Non-pigmented ciliary epithelial cell (primary cell): ENCODE results near the gene XKR8.
"Not testable (repeated sequence)": the region's sequence is repeated elsewhere in the genome, so short reads cannot be mapped to it uniquely, and the experiment has no call there.

Experiments used
- DNase-seq: peaks from one replicate; pipeline ENCODE4 v3.0.0-alpha.2; 2010; ENCODE audit warnings: low read depth

XKR8 gene

DNA sequence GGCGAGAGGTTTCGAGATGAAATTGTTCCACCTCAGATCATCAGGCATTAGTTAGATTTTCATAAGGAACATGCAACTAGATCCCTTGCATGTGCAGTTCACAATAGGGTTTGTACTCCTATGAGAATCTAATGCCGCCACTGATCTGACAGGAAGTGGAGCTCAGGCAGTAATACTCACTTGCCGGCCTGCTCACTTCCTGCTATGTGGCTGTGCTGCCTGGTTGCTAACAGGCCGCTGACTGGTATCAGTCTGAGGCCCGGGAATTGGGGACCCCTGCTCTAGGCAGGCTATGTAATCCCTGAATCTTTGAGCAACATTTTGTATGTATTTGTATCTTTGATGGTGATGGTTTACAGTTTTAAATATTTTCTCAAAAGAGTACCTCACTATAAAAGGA lies 32.5 kb downstream of the XKR8 start:
- DNase-seq = no peak

DNA sequence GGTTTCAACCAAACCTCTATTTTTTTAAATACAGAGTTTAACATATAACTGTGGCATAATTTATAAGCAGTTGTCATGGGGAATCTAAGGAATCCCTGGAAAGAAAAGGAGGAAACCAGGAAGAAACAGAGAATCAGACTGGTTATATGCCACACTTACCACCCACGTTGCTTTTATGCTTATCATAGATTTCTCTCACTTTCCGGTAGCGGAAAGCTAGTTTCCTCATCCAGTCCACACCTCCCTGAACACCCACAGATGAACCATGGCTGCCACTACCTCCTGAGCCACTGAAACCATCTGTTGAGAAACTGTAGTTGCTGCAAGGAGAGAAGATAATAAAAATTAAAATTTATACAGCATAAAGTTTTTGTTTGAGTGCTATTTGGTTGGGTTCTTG lies 33.5 kb downstream of the XKR8 start:
- DNase-seq = no peak

DNA sequence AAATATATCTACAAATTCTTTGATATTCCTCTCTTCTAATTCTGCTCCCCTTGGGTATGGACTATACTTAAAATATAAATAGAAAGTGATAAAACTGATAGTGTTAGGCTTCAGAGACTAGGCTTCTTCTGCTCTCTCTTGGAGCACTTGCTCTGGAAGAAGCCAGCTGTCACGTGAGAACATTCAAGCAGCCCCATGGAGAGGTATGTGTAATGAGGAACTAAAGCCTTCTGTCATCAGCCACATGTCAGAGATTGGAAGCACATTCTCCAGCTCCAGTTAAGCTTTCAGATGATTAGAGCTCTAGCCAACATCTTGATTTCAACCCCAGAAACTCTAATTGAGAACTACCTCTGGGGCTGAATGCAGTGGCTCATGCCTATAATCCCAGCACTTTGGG lies 34.3 kb downstream of the XKR8 start:
- no peak for DNase-seq

DNA sequence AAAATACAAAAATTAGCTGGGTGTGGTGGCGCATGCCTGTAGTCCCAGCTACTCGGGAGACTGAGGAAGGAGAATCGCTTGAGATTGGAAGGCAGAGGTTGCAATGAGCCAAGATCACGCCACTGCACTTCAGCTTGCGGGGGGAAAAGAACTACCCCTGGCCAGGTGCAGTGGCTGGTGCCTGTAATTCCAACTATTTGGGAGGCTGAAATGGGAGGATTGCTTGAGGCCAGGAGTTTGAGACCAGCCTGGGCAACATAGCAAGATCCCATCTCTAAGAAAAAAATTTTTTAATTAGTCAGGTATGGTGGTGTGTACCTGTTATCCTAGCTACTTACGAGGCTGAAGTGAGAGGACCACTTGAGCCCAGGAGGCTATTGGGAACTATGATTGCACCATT lies 34.8 kb downstream of the XKR8 start:
- DNase-seq = not testable (repeated sequence)

DNA sequence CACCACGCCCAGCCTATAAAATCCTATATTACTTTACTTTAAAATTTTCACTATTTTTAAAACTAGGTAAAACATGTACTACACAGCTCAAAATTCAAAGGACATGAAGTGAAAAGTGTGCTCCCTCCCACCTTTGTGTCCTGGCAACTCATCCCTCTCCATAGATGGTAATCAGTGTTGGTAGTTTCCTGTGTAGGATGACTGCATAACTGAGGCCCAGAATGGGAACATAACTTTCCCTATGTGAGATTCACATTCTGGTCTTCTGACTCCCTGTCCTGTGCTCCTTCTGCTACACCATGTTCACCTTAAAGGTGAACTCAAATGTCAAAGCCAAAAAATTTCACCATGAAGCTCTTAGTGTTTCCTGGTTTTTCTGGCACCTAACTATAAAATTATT lies 39.3 kb downstream of the XKR8 start:
- no peak for DNase-seq

DNA sequence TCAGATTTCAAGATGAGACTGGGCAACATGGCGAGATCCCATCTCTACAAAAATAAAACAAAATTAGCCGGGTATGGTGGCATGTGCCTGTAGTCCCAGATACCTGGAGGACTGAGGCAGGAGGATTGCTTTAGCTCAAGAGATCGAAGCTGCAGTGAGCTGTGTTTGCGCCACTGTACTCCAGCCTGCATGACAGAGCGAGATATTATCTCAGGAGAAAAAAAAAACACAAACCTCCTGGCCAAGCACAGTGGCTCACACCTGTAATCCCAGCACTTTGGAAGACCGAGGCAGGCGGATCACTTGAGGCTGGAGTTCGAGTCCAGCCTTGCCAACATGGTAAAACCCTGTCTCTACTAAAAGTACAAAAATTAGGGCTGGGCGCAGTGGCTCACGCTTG lies 42.8 kb downstream of the XKR8 start:
- DNase-seq = no peak

DNA sequence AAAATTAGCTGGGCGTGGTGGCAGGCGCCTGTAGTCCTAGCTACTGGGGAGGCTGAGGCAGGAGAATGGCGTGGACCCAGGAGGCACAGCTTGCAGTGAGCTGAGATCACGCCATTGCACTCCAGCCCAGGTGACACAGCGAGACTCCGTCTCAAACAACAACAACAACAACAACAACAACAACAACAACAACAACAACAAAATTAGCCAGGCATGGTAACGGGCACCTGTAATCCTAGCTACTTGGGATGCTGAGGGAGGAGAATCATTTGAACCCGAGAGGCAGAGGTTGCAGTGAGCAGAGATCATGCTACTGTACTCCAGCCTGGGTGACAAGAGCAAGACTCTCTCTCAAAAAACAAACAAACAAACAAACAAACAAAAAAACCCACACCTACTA lies 43.3 kb downstream of the XKR8 start:
- not testable (repeated sequence) for DNase-seq

DNA sequence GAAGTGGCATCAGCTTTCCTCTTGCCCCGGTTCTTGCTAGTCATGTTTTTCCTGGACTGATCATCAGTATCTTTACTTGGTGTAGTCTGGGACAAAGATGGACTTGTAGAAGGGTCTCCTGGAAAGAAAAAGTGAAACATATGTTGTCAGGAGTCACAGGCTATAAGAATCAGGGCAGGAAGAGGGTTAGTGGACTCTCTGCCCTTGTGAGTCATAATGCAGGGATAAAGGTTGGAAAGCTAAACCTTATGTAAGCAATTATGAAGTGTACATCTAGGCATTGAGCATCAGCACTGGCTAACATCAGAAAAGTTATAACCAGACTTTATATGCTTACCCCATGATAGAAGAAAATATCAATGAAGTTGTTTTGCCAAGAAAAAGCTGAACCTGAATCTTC lies 51.2 kb downstream of the XKR8 start:
- no peak for DNase-seq
